HK-2 (cell line): ENCODE results near the gene COL4A5.
A peak's percentile ranks its signal among the peaks of the same experiment; 100 is the strongest.
"Not testable (repeated sequence)": the region's sequence is repeated elsewhere in the genome, so short reads cannot be mapped to it uniquely, and the experiment has no call there.

Experiments used
- DNase-seq: peaks from one replicate; pipeline ENCODE4 v3.0.0-alpha.2; 2018; ENCODE audit not compliant: unreplicated experiment

Gene COL4A5

DNA sequence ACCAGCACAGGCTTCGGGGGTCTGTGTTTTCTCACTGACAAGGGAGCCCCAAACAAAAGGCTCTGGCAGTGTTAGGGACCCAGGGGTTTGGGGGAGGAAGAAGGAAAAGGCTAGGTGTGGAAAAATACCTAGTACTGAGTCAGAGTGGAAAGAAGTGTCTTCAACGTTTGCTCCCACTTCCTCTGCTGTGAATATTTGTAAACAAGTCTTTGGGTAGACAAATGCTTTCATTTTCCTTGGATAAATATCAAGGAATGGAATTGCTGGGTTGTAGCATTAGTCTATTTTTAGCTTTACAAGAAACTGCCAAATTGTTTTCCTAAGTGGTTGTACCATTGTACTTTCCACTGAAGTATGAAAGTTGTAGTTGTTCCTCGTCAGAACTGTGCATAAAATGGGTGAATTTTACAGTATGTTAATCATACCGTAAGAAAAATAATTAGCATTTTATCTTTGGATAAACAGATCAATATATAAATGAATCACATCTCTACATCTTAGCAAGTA is 17.4 kb downstream of the COL4A5 start:
- DNase-seq, result no peak

DNA sequence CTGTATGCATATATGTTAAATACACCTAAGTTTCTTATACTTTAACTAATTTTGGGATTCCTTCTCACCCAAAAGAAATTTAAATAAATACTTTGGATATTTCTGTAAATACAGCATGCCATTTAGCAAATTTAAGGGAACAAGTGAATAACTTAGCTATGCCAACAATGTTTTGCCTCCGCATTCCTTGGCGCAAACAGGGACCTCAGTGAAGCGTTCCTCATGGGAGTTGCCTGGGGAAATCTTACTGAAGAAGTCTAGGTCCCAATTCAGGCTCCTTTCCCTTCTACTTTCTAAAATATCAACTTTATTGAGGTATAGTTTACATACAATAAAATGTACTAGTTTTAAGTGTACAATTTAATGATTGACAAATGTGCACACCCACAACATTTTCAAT is 25.0 kb downstream of the COL4A5 start:
- no peak for DNase-seq

DNA sequence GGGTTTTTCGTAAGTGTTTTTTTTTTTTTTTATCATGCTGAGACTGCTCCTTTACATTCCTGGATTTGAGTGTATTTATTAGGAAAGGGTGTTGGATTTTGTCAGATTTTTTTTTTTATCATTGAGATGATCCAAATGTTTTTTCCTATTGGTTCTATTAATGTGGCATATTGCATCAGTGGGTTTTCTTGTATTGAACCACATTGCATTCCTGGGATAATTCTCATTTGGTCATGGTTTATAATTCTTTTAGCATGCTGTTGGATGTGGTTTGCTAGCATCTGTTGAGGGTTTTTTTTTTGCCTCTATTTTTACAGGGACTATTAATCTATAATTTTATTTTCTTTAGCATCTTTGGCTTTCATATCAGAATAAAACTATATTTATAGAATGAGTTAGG is 28.8 kb downstream of the COL4A5 start:
- no peak for DNase-seq

GRCh38 chrX:108473979-108474378 is 34.3 kb downstream of the COL4A5 start:
- DNase-seq, result no peak

GRCh38 chrX:108481528-108481927 is 41.9 kb downstream of the COL4A5 start:
- not testable (repeated sequence) for DNase-seq

- no peak for DNase-seq
Measured at GRCh38 chrX:108484251-108484650, 44.6 kb downstream of the COL4A5 start.

GRCh38 chrX:108485960-108486359 is 46.3 kb downstream of the COL4A5 start:
- no peak for DNase-seq

DNA sequence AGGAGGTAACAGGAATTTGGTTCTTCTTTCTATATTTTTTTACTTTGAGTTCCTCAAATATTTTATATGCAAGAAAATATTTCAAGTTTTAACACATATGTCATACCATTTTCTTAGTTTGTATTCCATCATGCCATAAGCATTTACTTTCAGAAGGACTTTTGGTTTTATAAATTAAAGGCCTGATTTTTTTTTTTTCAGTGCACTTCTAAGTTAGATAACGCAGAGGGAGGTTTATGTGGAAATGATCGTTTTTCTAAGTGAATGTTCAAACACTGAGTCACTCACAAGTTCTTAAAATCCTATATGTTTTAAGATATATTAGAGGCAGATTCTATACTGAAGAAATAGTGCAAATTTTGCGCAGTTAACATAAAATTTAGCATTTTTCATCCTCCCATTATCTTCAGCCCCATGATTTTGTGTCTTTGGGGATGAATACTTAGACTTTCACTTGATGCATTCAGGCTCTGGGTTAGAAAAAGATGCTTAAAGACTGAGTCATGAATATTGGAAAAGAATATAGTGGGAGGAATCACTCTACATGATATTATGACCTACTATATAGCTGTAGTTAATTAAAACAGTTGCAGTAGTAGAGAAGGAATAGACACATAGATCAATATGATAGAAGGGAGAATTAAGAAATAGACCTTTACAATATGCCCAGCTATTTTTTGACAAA is 54.9 kb downstream of the COL4A5 start:
- no peak for DNase-seq

- DNase-seq, result no peak
Measured at GRCh38 chrX:108511721-108512120, 72.1 kb downstream of the COL4A5 start.

DNA sequence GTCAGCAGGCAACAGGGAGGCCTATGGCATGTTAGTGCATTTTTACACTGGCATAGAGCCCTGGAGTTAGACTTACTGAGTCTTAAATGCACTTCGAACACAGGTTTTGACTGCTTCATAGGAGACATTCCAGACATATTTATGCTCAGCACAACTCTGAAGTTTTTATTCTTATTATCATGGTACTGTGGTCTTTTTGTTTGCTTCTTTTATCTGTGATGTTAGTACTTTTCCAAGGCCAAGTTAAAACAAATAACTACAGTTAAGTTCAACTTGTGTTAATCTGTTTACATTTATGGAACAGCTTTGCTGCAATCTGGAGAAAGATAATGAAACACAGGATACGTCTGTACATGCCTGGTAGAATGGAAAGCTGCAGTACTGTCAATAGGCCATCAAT is 76.5 kb downstream of the COL4A5 start:
- DNase-seq, result no peak

- DNase-seq, result no peak
Measured at GRCh38 chrX:108527724-108528123, 88.1 kb downstream of the COL4A5 start.

DNA sequence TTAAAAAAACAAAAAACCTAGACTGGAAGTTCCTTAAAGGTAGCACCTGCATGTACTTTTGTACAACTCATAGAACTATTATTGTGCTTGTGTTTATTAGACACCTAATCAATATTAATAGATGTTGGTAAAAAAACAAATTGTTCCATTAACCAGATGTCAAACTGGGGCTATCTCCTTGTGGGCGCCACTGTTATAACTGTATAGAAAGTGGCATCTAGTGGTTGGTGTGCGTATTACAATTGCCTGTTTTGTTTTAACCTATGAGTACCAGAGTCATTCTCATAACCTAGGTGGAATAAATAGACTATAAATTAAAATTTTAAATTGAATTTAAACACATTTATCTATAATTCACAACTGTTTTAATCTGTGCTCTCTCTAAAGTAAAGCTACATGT is 97.4 kb downstream of the COL4A5 start:
- no peak for DNase-seq

DNA sequence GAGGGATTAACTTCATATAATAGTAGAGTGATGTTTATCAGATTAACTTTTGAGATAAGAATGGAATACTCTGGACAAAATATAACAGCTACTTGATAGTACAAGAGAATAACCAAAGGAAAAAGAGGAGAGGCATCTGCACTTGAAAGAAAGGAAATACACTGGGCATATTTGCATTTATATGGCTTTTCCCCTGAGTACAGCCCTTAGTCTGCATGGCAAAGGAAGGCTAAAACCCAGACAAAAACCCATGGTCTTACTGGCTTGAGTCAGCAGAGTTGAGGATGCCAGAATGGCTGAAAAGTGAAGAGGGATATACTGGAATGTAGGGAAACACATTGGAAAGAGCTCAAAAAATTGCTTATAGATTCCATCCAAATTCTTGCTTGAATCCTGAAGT is 101.6 kb downstream of the COL4A5 start:
- no peak for DNase-seq

- no peak for DNase-seq
Measured at GRCh38 chrX:108557580-108557979, 117.9 kb downstream of the COL4A5 start.

DNA sequence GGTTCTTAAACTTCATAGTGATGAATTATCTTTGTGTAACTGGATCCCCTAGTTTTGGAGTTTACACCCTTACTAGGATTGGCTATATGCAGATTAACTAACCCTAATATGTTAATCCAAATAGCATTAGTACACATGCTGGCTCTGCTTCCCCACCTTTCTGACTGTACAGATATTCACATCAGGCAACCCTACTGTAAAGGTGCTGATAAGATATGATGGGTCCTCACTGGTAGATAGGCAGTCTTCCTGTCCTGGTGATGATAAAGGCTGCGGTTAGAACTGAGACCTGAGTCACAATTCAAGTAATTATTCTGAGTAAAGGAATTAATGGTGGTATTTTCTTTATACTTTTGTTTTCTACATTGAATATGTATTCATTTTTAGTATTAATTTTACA is 118.6 kb downstream of the COL4A5 start:
- DNase-seq, result no peak

DNA sequence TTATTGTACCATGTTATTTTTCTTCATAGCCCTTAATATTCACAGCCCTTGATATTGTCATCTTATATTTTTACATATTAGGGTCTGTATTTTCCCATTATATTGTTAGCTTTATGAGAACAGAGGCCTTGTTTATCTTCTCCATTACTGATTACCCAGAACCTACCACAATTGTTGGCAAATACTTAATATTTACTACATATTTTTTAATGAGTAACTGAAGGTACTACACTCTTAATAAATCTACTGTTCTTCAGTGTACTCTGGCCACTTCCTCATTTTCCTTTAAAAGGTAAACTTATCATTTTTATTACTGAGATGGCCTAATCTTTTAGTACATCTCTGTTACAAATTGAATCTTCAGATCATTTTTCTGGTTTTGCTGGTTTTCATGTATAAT is 133.5 kb downstream of the COL4A5 start:
- no peak for DNase-seq

- DNase-seq, result no peak
Measured at GRCh38 chrX:108582151-108582550, 142.5 kb downstream of the COL4A5 start.

DNA sequence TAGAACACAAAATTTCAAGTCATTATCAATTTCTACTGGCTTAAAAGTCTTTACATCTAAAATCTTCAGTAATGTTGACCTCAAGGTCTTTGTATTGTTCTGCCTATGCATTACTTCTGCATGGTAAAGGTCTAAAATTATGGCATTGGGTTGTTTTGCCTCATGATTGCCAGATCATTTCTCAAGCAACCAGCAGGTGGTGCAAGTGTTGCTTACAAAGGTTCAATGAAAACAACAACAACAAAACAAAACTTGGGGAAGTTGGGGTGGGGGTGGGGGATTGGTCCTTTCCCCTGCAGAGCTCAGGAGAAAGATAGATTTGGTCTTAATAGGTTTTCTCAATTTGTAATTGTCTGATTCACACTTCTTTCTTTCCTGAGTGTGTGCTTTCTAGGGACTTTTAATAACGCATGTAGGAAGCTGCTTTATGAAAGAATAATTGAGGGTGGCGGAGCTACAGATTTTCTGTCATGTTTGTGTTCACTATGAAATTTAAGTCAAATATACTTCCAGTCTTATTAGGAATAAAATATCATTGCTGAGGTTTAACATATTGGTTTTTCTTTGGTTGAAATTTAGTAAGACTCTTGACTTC is 145.1 kb downstream of the COL4A5 start:
- DNase-seq, result no peak

DNA sequence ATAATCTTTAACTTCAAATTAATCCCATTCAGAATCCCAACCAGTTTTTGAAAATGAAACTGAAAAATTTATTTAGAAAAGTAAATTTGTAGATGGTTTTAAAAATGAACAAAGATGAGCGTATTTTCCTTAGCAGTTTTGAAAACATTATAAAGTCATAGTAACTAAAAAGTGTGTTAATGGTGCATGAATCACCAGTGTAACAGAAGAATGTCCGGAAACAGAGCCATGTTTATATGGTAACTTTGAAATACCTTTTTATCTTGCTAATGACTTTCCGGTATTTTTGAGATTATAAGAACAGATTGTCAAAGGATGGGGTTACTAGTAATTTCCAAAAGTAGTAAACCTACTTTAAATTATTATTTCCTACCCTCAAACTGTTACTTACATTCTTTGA is 150.9 kb downstream of the COL4A5 start:
- no peak for DNase-seq

DNA sequence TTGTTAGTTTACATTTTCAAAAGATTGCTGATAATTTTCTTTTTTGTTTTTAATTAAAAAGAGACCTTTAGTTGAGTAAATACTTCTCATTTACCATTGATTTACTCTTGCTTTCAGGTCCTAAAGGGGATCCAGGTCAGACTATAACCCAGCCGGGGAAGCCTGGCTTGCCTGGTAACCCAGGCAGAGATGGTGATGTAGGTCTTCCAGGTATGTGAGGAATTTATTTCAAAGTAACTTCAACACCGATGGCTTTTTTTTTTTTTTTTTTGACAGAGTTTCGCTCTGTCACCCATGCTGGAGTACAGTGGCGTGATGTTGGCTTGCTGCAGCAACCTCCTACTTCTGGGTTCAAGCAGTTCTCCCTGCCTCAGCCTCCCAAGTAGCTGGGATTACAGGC is 161.6 kb downstream of the COL4A5 start:
- DNase-seq, result peak; percentile 5

GRCh38 chrX:108610141-108610540 is 170.5 kb downstream of the COL4A5 start:
- DNase-seq, result no peak

DNA sequence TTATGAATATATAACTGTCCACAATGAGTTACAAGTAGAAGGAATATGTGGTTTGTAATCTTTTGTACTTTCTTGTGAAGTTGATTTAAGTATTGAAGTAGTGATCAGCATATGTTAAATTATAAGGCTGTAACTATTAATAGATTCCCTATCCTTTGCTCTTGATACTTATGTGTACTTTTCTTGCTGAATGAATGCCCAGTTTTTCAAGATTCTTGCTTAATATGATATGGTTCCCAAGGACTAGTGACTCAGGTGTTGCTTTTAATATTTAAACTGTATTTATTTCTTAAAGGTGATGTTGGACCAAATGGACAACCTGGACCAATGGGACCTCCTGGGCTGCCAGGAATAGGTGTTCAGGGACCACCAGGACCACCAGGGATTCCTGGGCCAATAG is 175.0 kb downstream of the COL4A5 start:
- no peak for DNase-seq

- DNase-seq, result no peak
Measured at GRCh38 chrX:108640817-108641216, 201.2 kb downstream of the COL4A5 start.
